Astrocyte of the spinal cord (primary cell): Measurements from ENCODE around the gene JAG1.

ENCODE experiments used
- DNase-seq: peaks from one replicate; pipeline ENCODE4 v3.0.0; 2011; ENCODE audit warnings: low read depth, low spot score
- H3K4me3 ChIP-seq: 2 replicates; pipeline ENCODE4 v1.5.1; 2011; ENCODE audit warnings: low read depth, mild to moderate bottlenecking, low read length, moderate library complexity
- CTCF ChIP-seq: IDR thresholded peaks from 2 replicates; pipeline ENCODE4 v1.5.1; 2012; ENCODE audit warnings: low read depth, mild to moderate bottlenecking, low read length, inconsistent platforms
- in situ Hi-C: cut with HindIII; loops from 2 replicates; pipeline ENCODE4 v1.10.0; 2017; ENCODE audit warnings: low sequenced_read_pairs

JAG1 gene

GRCh38 chr20:10674684-10675449 lies 1.1 kb upstream of the JAG1 start:
- in situ Hi-C loops: no loop called here
- TF ChIP-seq CTCF: peak; percentile 84
- peak; percentile 78 for DNase-seq
- H3K4me3 ChIP-seq: peak overlapping the region; percentile 83

GRCh38 chr20:10673176-10673841 lies 490 bp downstream of the JAG1 start:
- peak overlapping the region; percentile 83 for H3K4me3 ChIP-seq
- in situ Hi-C loops: no loop called here
- DNase-seq: no peak
- no peak for TF ChIP-seq CTCF

GRCh38 chr20:10672624-10673127 lies 1.1 kb downstream of the JAG1 start:
- in situ Hi-C loops: no loop called here
- peak; percentile 69 for DNase-seq

GRCh38 chr20:10671919-10672623 lies 1.7 kb downstream of the JAG1 start:
- TF ChIP-seq CTCF: no peak
- peak; percentile 61 for DNase-seq
- in situ Hi-C loops: no loop called here
- H3K4me3 ChIP-seq: peak overlapping the region; percentile 83

More at GRCh38 chr20:10672624-10673127, 1.1 kb downstream of the JAG1 start:
- H3K4me3 ChIP-seq: peak overlapping the region; percentile 83
- no peak for TF ChIP-seq CTCF

GRCh38 chr20:10671221-10671918 lies 2.4 kb downstream of the JAG1 start:
- peak; percentile 73 for TF ChIP-seq CTCF
- H3K4me3 ChIP-seq: peak overlapping the region; percentile 83
- in situ Hi-C loops: no loop called here
- DNase-seq: peak; percentile 90

- peak; percentile 32 for DNase-seq
- in situ Hi-C loops: no loop called here
- peak overlapping the region; percentile 83 for H3K4me3 ChIP-seq
Observed at GRCh38 chr20:10670501-10671220, 3.1 kb downstream of the JAG1 start.

More at GRCh38 chr20:10670501-10671220, 3.1 kb downstream of the JAG1 start:
- TF ChIP-seq CTCF: no peak
